LNCaP clone FGC (cell line): Measurements from ENCODE around the gene PAPSS1.
A peak's percentile ranks its signal among the peaks of the same experiment; 100 is the strongest.

Experiments used
- DNase-seq: peaks from one replicate; pipeline ENCODE4 v3.0.0-alpha.2; 2011; ENCODE audit warnings: low read depth
- H3K4me3 ChIP-seq: 2 replicates; pipeline ENCODE4 v1.5.1; 2011; ENCODE audit warnings: mild to moderate bottlenecking, low read depth, low read length, control low read depth
- TF ChIP-seq, protein P1 (sequence below): IDR thresholded peaks from 2 replicates; pipeline ENCODE4 v1.5.1; 2012; ENCODE audit warnings: mild to moderate bottlenecking; ENCODE audit not compliant: control insufficient read depth, insufficient read depth; ENCODE audit errors: extremely low read depth

Gene PAPSS1

DNA sequence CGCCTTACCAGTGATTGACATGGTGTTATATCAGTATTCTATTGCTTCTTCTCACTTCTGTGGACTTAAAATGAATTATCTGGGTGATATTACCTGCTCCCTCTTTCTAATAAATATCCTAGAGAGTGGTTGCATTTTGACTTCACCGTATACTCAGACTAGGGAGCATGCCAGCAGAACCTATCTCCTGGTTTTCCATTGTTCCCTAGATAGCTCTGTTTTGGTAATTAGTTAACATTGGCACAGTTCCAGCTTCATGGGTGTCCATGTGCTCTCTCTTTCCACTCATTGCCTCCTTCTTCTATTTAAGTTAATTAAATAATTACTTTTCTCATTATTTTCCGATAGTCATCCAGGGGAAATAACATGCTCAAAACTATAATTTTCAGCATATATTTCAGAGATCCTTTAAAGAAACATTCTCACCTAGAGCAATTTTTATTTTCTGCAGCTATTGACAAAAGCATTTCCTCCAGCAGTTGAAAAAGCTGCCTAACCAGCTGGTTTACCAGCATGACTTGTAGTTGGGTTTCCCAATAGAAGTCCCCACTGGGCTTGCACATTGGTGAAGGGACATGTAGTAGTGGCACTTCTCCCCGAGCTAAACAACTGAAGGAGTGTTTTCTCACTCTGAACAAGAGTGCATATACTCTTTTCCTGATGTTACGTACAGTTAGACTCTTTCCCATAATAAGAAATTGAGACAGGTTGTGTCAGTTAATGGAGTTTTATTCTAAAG, 27.9 kb upstream of the PAPSS1 start:
- H3K4me3 ChIP-seq, result no peak overlapping the region
- peak; percentile 41 for DNase-seq
- TF ChIP-seq, protein P1, sequence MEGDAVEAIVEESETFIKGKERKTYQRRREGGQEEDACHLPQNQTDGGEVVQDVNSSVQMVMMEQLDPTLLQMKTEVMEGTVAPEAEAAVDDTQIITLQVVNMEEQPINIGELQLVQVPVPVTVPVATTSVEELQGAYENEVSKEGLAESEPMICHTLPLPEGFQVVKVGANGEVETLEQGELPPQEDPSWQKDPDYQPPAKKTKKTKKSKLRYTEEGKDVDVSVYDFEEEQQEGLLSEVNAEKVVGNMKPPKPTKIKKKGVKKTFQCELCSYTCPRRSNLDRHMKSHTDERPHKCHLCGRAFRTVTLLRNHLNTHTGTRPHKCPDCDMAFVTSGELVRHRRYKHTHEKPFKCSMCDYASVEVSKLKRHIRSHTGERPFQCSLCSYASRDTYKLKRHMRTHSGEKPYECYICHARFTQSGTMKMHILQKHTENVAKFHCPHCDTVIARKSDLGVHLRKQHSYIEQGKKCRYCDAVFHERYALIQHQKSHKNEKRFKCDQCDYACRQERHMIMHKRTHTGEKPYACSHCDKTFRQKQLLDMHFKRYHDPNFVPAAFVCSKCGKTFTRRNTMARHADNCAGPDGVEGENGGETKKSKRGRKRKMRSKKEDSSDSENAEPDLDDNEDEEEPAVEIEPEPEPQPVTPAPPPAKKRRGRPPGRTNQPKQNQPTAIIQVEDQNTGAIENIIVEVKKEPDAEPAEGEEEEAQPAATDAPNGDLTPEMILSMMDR, result no peak

DNA sequence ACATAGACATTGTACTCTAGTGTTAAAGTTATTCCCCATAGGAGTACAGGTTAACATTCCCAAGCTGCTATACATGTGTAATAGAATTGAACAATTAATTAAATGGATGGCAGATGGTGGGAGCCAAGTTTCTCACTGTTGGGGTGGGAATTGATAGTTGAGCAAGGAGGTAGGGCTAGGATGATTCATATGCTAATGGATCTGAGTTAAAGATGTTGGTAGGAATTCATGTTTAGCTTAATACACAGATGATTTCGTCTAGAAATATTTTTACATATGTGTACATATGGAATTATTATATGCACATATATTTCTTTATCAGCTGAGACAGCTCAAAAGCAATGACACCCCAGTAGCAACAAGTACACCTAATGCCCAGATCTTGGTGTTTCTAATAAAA, 26.1 kb upstream of the PAPSS1 start:
- TF ChIP-seq, protein P1, result no peak
- H3K4me3 ChIP-seq, result no peak overlapping the region
- no peak for DNase-seq

DNA sequence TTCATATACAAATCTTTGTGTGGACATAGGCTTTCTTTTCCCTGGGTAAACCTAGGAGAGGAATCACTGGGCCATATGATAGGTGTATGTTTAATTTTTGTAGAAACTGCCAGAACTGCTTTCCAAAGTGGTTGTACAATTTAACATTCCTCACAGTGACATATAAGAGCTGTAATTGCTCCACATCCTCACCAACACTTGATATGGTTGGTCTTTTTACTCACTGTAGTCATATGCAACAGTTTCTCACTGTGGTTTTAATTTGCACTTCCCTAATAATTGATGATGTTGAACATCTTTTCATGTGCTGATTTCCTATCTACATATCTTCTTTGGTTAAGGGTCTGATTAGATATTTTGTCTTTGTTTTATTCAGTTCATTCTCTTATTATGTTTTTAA, 24.5 kb upstream of the PAPSS1 start:
- DNase-seq, result no peak
- TF ChIP-seq, protein P1, result no peak
- H3K4me3 ChIP-seq, result no peak overlapping the region

DNA sequence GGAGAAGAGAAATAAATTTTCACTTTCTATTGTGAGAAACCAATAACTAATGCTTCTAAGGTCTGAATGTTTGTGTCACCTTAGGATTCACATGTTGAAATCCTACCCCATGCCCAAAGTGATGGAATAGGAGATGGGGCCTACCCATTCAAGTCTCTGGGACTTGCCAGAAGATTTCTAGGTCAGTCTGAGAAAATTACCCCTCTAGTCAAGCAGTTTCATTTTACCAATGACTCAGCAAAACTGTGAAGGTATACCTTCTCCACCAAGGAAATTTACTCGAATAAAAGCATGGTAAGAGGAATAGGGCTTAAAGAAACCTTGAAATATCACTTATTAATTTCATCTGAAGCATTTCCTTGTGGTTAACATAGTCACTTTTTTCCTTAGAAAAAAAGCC, 23.5 kb upstream of the PAPSS1 start:
- H3K4me3 ChIP-seq, result no peak overlapping the region
- no peak for DNase-seq
- TF ChIP-seq, protein P1, result no peak

DNA sequence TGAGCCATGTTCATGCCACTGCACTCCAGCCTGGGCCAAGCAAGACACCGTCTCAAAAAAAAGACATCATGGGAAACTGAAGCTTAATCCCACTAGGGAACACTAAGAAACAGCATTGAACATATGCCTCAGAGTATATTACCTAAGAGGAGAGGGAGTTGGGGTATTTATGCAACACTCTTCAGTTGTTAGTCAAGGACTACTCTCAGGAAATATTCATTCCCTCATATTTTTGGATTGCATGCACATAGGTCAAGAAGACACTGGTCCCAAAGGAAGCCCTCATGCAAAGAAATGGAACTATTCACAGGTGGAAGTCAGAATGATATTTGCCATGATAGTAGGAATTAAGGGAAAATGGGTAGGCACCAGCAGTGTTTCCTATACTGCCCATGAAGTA, 22.8 kb upstream of the PAPSS1 start:
- H3K4me3 ChIP-seq, result no peak overlapping the region
- DNase-seq, result no peak
- TF ChIP-seq, protein P1, result no peak

DNA sequence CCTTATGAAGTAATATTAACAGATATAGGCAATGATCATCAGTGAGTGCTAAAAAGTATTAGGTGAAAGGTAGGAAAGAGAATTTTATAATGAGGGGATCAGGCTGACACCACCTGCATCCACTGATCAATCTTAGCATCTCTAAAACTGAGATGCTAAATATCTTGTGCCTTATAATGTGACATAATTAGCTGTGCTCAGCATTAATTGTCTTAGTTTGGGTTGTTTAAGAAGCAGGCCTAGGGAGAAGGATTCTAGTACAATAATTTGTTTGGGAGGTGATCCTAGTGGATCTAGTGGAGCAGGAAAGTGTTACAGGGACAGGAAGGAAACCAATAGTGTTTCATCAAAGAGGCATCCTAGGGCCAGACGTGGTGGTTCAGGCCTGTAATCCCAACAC, 22.2 kb upstream of the PAPSS1 start:
- no peak for DNase-seq
- no peak overlapping the region for H3K4me3 ChIP-seq
- TF ChIP-seq, protein P1, result no peak
